GF-D8 (cell line): Measurements from ENCODE around the gene WIPF3.

Source experiments
- DNase-seq: peaks from one replicate; lab custom pipeline; 2025; lab: John Stamatoyannopoulos, UW

The WIPF3 gene

DNA sequence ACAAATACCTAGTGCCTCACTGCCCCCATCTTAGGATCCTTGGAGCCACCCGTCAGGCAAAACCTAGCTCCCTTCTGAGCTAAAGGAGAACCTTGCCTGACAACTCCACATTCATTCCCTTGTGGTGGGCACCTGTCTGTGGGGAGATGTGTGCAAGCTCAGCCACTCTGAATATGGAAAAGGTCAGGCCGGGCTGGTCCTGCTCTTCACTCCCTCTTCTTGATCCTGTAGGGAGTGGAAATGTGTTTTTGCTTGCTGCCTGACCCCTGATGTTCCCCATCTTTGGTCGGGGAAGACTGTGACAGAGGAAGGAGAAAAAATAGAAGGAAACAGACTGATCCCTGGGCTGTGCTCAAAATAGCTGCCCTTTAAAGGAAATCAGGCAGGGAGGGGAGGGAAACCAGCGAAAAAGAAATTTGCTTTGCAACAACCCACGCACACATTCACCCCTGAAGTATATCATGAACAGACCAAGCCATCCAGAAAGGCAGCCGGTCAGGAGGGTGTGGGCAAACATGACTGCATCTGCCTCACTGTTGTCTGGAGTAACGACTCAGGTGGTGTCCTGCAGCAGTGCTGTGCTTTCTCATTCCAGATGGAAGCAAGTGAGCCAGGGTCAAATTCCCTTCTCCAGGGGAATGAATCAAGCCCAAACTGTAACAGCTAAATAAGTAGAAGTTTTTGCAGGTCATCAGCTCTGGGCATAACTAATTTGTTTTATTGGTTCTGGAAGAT, 109.3 kb downstream of the WIPF3 start:
- no peak for DNase-seq

DNA sequence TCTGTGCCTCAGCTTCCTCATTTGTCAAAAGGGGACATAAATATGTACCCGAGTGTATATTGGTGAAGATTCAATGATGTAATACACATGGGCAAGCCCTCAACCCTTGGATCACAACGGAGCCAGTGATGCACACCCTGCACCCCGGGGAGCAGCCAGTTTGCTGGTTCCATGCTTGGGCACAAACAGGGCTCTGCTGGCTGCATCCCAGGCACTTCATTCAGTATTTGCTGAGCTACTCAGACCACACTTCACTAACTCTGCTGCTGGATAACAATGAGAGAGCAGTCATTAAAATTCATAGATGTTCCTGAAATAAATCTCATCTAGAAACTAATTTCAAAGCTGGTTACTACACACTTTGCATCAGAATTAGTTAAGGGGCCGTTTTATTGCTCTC, 111.3 kb downstream of the WIPF3 start:
- DNase-seq = no peak

DNA sequence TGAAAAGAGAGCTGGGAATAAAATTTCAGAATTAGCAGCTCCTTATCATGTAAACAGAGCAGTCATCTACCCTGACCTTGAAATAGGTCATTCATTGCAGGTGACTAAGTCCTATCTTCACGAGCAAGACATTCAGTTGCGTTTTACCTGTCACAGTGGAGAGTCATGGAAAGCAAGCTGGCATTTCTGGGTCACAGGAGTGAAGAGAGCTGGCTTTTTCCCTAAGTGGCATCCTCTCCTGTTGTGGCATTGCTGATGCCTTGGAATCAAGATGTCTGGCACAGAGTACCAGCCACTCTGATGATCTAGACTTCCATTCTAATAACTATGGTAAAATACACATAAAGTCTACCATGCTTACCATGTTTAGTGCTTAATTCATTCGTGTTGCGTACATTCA, 112.5 kb downstream of the WIPF3 start:
- DNase-seq = no peak

DNA sequence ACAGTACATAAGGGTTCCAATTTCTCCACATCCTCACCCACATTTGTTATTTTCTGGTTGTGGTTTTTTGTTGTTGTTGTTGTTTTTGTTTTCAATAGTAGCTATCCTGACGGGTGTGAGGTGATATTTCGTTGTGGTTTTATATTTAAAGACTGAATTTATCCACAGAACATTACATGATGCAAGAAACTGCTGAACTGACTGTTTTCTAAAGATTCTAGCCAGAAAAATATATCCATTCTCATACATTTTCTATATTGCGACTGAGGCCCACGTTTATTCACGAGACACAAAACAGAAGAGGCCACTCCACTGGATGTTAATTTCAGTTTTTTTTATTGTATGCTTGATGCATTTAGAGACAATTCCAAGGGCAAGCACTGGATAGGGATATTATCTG, 113.5 kb downstream of the WIPF3 start:
- no peak for DNase-seq

DNA sequence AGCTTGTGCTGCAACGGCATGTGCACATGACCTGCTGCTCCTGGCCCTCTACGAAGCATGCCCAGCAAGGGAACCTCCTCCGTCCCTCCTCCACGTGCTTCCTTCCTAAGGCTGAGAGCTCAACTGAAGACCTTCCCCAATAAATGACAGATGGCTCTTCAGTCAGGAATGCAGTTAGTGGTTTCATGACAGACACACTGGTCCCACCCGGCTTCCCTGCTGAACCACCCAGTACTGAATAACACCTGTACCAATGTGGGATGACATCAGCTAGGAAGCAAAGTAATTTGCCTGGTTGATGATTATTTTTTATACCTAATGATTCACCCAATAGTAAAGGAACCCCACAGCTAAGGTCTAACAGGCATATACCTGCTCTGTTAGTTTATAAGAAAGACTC, 114.2 kb downstream of the WIPF3 start:
- DNase-seq = no peak

DNA sequence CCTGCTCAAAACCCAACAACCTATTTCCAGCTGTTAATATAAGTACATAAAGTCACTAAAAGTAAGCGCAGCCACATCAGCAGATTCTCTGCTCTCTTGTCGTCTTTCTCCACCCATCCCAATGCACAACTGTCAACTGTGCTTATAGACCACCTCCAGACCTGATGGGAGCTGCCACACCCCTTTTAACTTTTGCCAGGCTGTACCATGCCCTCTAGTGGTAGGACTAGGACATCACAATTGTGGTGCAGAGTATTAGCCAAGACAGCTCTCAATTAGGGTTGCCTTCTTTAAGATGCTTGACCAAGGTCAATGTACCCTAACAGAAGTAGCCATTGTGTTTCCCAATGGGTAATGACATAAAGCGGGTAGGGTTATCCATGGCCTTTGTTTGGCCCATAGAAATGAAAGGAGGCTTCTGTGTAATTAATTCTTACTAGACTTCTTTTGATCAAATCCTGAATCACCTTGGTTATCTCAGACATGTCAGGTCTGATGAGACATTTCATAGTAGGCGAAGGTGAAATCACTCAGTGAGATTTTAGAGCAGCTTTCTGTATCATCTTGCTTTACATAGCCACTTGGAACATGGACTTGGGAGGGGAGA, 115.2 kb downstream of the WIPF3 start:
- peak; percentile 7 for DNase-seq

DNA sequence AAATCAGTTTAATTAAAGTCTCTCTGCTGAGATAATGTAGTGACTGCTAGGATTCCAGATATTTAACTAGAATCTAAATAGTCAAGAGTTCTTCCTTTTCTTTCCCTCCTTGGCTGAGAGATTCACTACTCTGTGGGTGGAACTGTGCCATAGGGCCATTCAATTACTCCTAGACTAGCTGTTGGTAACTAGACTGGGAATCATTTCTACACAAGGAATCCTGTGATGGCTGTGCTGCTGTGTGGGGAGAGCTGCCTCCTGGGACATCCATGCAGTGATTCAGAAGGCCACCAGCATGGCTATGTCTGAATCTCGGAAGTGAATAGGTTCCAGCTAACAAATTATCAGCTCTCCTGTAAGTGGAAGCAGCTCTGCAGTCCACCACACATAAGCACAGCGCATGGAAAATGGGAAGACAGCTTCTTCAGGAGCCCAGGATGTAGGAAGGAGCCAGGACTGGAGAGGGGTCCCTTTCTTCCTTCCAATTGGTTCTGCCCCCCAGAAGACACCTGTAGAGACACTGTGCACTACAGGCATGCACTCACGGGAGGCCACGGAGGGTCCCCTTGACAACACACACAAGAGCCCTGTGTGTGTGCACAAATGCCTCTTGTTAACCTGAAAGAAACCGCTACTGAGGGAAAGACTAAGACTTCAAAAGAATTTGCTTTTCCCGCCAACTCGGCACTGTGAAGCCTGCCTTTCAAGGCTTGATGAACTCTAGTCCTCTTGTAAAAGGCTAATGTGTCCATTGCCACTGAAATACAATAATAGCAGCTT, 116.8 kb downstream of the WIPF3 start:
- no peak for DNase-seq

DNA sequence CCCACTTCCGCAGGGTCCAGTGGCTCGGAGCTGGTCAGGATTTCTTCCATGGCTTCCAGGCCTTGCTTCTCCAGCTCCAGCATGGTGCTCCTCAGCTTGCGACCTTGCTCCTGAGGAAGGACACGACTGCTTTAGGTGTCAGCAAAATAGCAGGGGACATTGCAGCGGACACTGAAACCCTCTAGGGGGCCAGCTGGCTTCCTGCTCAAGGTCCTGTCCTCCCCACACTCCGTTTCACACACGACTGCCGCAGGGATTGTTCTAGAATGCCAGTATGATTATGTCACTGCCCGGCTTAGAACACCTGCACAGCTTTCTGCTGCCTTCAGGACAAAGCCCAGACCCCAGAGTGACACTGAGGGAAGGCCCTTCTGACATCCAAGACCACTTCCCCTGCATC, 117.7 kb downstream of the WIPF3 start:
- DNase-seq = no peak

DNA sequence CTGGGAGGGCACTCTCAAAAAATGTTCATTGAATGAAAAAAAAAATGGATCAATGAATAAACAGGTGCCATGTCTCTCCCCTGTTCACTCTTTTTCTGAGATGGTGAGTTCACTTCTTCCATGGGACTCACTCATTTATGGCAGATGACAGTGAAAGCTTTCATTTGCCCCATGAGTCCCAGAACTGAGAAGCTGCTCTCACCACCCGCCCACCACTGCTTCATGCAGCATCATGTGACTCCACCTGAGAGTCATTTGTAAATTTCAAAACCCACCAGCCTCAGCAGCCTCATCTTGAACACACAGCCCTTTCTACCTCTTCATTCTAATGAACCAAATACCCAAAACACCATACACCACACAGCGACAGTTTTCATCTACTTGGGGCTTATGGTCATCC, 118.4 kb downstream of the WIPF3 start:
- DNase-seq = no peak

DNA sequence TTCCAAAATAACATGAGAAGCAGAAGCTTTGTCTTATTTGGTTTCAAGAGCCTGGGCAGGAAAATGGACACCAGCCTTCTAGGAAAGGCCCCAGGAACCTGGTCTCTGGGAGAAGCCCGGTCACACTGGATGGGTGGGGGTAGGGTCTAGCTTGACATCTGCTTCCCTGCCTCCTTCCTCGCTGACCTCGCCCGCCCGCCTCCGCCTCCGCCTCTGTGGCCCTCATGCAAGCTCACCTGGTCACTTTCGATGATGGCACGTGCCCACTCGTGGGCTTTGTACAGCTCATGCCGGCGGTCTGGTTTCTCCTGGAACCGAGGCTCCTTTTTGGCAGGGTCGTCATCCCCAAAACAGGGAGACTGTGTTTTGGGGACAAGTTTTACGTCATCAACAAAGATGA, 119.9 kb downstream of the WIPF3 start:
- DNase-seq = no peak

DNA sequence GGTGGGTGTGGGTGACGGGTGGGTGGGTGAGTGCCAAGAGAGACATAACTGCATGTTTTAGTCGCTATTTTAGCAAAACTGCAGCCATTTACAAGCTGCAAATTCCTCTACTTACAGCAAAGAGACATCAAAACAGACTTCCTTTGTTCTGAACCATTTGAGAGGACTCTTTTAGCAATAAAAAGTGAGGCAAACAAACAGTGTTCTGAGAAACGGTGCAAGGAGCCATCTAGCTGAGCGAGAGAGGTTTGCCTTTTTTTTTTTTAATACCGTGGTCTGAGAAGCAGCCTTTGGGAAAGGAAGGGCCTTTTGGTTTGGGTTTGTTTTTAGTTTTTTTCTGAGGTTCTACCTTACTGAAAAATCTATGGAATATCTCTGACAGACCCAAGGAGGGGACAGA, 120.4 kb downstream of the WIPF3 start:
- DNase-seq = no peak

DNA sequence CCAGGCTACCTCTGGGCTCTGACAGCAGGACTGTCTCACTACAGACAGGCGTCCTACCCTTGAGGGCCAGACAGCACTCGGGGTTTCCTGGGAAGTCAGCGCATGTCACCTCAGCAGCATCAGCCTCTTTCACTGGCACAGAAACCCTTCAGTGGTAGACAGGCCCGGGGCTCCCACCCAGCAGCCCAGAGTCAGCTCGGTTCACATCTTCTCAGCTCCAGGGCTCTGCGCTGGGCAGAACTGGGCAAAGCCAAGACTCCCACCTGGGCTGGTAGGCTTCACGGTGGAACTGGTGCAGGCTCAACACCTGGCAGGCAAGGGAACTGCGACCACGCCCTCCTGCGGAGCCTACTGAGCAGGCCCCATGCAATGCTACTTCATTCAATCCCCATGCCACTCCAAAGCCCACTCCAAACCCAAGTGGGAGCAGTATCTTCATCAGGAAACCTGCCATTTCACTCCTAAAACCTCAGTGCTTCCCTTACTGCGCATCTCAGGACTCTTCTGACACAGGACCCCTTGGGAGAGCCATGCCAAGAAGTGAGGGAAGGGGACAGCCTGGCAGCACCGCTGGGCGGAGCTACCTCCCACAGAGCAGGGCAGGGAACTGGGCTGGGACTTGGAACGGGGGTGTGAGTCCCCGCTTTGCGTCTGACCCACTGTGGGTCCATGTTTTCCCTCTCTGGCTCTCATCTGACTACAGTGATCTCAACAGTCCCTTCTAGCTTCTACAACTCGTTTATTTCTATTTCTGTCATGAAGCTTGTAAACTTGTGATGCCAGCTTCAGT, 122.9 kb downstream of the WIPF3 start:
- no peak for DNase-seq

DNA sequence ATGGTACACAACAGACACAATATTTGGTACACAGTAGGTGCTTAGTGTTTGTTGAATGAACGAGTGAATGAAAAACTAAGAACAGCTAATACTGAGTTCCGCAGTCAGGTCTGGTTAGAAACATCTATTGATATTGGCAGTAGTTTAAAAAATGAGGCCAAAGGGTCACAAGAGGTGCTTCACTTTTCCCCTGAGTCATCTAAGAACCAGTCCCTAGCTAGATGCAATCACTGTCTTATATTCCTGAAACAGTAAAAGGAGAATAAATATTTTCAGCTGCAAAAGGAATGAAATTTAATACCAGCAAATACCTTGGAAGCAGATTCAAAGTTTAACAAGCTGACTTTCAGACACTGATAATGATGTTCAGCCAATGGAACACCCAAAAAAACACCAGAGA, 128.8 kb downstream of the WIPF3 start:
- DNase-seq = no peak

DNA sequence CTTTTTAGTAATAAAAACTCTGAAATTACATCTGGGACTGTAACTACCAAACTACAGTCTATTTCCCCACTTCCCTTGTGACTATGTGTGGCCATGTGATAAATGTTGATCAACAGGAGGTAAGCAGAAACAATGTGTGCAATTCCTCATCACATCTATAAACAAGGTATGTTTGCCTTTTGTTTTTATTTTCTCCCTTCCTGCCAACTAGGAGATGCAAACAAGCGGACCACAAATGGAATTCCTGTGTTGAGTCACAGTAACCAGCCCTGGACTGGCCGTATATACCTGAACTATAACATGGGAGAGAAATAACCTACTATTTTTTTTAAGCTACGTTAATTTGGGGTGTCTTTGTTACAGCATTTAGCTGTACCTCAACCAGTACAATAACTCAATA, 130.8 kb downstream of the WIPF3 start:
- DNase-seq = no peak

DNA sequence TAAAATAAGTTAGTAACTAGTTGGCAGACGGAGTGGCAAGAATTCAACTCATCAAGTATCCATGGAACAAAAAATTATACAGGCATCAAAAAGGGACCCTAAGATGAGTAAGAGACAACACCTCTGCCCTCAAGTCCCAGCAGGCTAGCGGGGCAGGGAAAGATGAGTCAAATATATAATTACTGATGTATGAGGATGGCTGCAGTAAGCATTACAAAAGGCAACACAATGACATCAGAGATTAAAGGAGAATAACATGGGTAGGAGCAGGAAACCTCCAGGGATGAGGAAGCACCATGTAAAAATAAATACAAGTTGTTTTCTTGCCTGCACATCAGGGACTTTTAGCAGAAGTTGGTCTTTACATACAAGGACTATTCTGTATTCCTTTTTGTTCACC, 133.9 kb downstream of the WIPF3 start:
- no peak for DNase-seq

DNA sequence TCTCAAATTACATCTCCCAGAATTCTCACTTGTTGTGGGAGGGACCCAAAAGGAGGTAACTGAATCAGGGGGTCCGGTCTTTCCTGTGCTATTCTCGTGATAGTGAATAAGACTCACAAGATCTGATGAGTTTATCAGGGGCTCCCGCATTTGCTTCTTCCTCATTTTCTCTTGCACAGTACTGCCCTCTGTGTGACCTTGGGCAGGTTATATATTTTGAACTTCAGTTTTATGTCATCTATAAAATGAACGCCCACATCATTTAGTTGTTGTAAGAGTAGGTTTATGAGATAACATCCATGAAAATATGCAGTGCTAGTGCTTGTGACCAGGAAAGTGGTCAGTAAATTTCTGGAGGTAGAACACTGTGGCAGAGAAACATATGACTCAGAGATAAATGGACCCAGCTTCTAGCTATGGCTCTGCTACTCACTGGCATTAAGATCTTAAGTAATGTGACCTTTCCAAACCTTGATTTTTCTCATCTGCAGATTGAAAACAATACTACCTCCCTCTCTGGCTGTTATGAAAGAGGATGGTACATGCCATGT, 139.0 kb downstream of the WIPF3 start:
- no peak for DNase-seq

DNA sequence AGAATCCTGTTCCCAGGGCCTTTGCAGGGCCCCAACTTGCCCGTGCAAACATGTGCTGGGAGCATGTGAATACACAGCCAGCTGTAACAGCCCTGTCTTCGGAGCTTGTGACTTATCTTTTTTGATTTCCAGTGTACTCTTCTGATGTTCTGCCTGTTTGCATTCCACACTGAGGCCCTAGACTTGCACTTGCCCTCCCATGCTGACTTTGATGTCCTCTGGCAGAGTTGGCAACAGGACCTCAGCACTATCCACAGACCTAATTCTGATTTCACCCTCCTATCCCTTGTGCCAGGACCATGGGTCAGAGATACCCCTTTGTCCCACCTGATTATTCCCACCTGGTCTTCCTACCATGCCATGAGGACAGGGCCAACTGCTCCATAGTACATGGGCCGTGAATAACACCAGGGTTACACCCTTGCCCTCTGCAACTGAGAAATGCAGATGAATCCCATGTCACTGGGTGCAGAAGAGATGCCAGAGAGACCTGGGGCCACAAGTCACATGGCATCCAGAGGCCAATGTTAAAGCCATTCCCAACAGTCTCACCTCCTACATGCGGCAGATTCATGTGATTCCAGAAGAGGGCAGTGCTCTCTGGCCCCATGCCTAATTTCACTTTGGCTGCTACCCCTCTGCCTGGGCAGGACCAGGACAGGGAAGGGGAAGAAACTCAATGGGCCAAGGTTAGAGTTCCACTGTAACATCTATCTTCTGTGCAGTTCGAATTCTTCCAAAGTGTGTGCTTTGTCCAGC, 140.3 kb downstream of the WIPF3 start:
- DNase-seq = no peak

DNA sequence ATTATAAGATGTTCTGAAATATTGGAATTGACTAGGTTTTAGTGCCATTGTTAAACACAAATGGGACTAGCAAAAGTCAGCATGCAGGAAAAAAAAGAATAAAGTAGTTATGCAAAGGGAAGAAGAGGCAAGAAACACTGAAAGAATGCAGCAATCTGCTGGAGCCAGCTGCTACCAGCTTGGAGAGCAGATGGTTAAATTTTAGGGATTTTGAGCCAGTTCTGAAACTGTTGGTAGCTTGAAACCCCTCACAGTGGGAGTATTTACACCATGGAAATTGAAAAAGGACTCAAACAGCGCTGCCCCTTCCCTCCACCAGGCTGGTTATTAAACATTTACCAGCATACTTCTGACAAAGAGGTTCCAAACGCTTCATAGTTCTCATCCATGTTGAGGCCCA, 142.3 kb downstream of the WIPF3 start:
- DNase-seq = no peak

DNA sequence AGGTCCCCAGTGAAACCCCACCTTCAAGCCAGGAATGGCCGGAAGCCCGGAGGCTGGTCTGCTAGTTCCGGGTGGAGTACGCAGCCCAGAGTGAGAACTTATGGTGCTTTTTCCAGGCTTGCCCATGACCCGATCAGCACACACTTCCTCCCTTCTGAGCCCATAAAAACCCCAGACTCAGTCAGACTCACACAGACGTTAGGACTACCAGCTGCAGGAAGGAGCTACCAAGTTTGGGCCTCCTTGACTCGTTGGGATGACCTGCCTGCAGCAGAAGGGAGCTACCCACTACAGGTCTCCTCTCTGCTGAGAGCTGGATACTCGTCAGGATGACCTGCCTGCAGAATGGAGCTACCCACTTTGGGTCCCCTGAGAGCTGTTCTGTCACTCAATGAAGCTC, 144.2 kb downstream of the WIPF3 start:
- DNase-seq = no peak

DNA sequence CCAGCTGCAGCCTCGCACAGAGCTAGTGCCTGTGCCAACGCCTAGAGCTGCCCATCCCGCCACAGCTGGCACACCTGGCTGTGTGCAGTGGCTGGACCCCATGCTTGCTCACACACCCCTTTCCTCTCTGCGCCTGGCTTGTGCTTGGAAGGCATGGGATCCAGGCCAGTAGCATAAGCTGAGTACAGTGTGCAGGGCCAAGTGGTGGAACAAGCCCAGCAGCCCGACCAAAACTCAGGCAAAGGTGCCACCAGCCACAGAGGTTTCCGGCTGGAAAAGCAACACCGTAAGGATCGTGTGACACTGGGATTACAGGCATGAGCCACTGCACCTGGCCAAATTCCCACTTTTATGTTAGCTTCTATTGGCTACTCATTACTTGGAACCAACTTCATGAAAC, 144.9 kb downstream of the WIPF3 start:
- DNase-seq = no peak

DNA sequence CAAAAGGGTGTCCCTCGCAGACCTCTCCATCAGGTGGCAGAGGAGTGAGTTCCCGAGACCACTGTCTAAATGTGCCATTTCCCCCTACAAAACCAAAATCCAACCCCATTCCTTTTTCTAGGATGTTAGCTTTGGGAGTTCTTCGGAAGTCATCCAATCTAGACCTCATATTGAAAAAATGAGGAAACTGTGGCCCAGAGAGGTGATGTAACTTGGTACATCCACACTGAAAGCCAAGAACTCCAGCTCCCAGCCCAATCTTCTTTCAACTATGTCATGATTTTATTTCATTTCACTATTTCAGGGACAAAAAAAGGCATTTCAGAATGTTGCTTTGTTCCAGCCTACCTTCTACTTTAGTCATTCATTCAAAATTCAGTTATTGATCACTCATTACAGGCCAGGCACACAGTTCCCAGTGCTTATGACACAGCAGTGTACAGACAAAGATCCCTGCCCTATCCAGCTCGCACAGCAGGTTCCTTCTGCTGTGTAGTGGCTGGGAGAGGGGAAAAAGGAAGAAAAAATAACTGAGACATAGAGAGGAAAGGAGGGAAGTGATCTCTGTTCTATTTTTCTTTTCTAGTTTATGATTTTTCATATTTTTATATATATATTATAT, 147.5 kb downstream of the WIPF3 start:
- DNase-seq = no peak
